GM19193 (cell line): ENCODE results near the gene SH3GLB2.

ENCODE experiments used
- POLR2A ChIP-seq: IDR thresholded peaks from 4 replicates; pipeline ENCODE4 v1.6.1; 2011; ENCODE audit not compliant: insufficient read depth, insufficient read length; ENCODE audit errors: extremely low read depth

Gene SH3GLB2

DNA sequence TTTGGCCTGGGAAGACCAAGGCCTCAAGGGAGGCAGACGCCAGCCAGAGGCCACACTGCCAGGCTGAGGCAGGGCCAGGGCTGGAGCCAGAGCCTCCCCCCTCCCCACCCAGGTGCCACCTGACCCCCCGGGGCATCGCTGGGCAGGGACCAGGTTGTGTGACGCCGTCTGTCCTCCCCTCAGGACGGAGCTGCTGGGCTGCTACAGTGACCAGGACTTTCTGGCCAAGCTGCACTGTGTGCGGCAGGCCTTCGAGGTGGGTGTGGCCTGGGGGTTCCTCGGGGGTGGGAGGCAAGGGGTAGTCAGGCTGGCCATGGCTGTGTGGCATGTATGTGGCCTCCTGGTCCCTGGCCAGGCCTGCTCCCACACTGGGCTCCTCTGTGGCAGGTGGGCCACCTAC, 34.9 kb upstream of the SH3GLB2 start:
- TF ChIP-seq POLR2A: no peak

DNA sequence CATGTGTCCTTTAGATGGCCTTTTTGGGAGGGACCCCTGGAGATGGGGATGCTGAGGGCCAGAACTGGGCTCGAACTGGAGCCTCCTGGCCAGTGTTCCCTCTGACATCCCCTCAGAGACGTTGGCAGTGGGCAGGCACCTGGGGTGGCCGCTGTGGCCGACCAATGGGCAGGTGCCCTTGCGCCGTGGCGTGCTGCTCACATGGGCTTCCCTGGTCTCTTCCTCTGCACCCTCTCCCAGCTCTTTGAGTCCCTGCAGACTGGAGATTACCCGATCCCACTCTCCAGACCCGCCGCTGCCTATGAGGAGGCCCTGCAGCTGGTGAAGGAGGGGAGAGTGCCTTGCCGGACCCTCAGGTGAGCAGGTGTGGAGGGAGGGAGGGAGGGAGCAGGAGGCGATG, 32.9 kb upstream of the SH3GLB2 start:
- no peak for TF ChIP-seq POLR2A

DNA sequence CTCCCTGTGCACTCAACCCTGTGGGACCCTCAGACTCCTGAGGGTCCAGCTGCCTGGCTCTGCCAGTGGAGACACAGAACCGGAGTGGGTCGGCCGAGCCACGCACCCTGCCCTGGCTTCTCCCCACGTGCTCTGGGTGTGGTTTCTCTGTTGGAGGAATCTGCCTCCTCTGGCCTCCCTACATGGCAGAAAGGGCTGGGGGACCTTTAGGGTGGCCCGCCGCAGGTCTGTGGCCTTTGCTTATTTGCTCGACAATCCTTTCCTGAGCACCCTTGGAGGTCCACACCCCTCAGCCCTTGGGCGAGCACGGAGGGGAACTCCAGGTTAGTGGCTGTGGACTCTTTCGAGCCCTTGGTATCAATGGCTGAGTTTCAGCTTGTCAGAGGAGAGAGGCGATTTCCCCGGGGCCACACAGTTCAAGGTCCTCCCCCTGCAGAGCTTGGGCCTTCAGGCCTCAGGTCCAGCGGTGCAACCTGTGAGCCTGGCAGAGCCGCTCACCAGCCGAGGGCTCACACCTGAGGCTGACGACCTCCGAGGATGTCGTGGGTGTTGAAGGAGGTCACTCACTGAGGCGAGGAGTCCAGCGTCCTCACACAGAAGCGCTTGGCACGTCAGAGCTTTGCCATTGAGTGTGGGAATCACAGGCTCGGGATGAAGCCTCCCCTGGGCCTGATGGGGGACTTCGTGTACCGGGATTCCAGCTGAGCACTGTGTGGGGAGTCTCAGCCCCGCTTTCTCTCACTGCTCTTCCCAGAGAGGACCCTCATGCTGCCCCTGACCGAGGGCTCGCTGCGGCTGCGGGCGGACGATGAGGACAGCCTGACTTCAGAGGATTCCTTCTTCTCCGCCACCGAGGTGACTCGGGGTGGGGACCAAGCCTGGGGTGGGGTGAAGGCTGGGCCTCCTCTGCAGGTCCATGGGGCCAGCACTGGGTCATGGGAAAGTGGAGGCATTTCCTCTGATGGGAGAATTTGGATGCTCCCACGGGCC, 32.0 kb upstream of the SH3GLB2 start:
- TF ChIP-seq POLR2A: no peak

DNA sequence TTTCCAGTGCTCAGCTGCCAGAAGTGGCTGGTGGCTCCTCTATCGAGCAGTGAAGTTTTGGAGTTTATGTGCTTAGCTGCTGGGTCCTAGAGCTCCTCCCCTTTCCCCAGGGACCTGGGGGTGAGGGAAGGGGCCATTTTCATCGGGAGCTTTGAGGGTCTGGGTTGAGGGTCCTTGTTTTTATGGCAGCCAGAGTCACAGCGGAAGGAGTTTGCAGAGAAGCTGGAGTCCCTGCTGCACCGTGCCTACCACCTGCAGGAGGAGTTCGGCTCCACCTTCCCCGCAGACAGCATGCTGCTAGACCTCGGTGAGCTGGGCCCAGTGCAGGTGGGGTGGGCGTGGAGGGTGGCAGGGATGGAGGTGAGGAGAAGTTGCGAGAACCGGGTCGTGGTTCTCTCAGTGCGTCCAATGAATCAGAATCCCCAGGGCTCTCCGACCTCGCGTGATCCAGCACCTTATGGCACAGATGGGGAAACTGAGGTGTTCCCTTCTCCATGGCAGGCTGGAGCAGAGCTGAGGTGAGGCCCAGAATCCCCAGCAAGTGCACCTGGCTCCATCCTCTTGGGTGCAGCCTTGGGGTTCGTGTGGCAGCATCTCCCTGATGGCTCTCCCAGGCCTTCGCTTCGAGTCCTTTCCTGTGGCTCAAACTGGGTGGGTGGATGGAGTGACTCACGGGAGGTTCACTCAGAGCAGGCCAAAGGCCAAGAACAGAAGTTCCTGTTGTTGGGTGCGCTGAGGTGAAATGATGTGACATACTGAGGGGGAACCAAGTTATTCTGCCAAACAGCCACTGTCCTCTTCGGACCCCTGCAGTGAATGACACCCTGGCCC, 31.0 kb upstream of the SH3GLB2 start:
- no peak for TF ChIP-seq POLR2A

DNA sequence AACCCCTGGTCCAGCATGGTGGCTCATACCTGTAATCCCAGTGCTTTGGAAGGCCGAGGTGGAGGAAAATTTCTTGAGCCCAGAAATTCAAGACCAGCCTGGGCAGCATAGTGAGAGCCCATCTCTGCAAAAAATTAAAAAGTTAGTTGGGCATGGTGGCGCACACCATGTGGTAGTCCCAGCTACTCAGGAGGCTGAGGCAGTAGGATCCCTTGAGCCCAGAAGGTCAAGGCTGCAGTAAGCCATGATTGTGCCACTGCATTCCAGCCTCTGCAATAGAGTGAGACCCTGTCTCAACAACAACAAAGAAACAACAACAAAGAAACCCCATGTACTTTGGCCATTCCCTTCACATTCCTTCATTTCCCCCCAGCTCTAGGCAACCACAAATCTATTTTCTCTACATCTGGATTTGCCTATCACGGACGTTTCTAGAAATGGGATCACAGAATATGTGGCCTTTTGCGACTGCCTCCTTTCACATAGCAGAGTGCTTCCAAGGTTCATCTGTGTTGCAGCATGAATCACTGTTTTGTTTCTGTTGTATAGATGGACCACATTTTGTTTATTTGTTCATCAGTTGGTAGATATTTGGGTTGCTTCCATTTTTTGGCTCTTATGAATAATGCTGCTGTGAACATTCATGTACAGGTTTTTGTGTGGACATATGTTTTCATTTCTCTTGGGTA, 26.2 kb upstream of the SH3GLB2 start:
- no peak for TF ChIP-seq POLR2A

DNA sequence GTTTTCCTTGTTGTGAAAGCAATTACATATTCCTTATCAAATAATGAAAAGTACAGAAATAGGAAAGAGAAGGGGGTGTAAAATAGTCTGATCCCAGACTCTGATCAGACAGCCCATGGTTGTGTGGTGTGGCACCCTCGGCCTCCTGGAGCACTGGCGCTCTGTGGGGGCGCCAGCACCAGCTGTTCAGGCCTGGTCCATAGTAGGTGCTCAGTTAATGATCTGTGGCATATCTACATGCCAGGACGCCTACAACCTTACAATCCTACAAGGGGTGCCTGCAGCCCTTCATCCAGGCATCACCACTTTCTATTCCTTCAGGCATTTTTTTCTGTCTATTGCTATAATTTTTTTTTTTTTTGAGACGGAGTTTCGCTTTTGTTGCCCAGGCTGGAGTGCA, 24.9 kb upstream of the SH3GLB2 start:
- no peak for TF ChIP-seq POLR2A

DNA sequence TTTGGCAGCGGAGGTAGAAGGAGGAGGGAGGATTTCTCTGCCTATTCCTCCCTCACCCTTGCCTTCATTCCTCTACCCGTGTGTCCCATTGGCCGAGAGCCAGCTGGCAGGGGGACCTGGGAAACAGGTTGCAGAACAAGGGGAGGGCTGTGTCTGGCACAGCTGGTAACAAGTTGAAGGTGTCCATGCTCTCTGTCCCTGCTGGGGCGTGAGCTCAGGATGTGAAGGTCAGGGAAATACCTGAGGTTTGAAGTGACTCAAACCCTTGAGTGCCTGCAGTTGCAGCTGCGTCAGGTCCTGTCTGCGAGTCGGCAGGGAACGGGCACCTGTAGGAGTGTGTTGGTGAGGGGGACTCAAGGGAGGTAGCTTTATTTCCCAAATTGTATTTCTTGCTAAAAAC, 24.5 kb upstream of the SH3GLB2 start:
- no peak for TF ChIP-seq POLR2A

DNA sequence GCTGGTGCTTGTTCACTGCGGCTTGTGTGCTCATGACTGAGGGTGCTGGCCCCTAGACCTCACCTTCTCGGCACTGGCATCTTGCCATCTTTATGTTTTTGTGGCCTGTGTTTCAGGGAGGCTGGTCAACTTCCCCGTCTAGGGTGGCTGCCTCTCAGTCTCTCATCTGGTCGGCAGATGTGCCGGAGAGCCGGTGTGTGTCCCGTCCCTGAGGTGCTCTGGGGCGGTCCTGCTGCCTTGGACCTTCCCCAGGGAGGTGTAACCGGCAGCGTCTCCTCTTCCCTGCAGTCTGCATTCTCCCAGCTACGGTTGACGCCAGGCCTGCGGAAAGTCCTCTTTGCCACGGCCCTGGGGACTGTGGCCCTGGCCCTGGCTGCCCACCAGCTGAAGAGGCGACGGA, 13.9 kb upstream of the SH3GLB2 start:
- no peak for TF ChIP-seq POLR2A

DNA sequence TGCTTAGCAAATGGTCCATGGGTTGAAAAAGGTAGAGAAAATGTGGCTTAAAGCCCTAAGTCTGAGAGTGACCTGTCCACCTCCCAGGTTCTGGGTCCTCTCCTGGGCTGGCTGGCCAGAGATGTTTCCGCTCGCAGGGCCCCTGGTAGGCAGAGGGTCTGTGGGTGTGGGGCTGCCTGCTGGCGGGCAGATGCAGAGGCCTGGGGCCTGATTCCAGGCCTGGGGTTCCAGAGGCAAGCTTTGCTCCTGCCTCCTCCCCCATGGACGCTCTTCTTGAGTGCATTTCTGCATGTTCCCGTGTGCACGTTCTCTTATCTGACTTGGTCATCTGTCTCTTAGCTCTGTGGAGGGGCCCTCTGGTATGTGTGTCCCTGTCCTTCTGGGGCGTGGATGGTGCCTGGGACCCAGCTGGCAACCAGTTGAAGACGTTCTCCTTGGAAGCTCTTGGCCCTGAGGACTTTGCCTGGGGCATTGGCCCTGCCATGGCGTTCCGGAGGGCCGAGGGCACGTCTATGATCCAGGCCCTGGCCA, 12.0 kb upstream of the SH3GLB2 start:
- no peak for TF ChIP-seq POLR2A

DNA sequence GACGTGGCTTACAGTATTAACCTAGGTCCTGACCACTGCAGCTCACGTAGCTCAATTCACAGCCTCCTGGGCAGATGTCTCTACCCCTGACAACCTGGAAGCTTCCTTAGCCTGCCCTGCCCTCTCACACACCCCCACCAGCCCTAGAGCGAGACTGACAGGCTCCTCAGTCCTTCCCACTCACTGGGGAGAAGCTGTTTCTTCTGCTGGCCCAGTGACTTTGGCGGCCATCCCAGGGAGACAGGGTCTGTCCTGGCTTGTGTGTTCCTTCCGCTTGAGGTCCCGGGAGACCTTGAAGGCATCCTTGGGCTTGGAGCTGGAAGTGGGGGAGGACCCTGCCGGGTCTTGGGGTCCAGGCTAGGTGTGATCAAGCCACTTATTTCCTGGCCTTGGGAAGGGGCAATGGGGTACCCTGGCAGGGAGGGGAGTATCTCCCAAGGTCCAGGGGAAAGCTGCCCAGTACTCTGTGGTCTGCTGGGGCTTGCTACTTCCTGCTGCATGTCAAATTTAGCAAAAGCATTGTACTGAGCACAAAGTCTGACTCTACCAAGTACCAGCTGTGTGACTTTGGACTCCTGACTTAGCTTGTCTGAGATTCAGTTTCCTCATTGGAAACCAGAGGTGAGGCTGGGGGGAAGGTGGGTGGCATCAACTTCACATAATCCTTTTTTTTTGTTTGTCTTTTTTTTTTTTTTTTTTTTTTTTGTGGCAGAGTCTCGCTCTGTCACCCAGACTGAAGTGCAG, 10.2 kb upstream of the SH3GLB2 start:
- TF ChIP-seq POLR2A: no peak

DNA sequence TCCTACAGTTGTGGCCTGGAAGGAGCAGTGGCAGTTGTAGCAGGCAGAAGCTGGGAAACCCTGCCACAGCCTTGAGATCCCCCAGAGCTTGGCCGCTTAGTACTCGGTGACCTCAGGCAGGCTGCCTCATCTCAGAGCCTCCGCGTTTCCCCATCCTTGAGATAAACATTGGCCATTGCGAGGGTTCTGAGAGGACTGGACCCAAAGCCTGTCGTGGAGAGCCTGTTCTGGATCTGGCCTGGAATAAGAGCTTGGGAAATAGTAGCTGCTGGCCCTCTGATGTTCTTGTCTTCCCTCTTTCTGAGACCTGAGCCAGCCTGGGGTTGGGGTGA, 9.6 kb upstream of the SH3GLB2 start:
- TF ChIP-seq POLR2A: no peak

DNA sequence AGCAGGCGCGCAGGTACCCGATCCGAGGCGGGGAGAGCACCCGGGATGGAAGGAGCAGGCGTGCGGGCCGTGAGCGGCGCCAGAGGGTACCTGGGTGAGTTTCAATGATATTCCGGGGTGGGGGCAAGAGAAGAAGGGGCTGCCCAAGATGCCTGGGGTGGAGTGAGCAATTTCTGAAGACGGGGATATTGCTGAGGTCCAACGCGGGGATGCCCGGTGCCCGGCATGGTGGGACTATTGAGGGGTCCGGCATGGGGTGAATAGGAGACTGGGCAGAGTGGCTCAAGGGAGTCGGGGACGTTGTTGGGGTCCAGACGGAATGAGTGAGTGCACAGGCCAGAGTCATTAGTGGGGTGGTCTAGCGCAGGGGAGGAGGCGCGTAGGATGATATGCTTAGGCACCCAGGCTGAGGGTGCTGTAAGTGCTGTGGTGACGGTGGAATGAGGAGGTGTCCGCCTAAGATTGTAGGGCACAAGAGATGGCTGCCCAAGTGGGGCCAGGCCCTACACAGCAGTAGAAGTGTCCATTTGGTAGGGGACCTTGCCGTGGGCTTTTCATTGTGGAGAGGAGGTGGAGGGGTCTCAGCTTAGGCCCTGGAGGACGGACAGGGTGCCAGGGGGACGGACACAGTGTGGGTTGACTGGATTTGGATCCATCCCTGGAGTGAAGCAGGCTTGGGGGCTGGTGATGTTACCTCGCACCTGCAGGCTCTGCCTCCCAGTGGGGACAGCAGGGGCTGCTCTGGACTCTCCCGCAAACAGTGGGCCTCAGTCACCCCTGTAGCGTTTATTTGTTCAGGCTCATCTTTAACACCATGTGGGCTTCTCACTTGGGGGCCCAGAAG, 9.0 kb upstream of the SH3GLB2 start:
- no peak for TF ChIP-seq POLR2A

DNA sequence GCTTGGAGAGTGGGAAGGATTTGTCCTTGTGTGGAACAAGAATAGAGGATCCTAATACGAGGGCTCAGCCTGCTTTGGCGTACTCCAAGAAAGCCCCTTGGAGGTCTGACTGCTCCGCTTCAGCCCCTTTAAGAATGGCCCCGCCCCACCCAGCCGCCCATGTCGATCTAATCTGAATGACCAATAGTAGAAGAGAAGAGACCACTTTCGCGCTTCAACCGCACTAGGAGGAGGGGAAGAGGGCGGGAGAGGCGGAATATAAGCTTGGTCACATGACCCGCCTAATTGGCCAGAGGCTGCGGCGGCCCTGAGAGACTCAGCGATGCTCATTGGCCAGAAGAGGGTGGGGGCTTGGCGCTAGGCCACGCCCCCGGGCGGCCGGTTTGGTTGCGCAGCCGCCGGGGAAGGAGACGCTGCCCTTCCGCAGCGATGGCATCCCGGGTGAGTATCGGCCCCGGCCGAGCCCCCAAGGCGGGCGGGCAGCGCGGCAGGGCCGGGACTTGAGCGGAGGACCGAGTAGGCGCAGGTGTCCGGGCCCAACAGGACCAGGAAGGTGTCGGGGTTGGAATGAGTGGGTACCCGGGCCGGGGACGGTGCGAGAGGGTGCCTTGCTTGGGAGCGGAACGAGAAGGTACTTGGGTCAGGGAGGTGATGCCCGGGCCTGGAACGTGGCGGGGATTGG, 8.3 kb upstream of the SH3GLB2 start, which contains the start of gene MIGA2:
Gene MIGA2, plus strand, starts transcription at position 386 of the 682 bp plus-strand sequence. CDS start 3,969 bp downstream, outside the sequence.
- TF ChIP-seq POLR2A: peak; percentile 92
